PC-9 (cell line): Measurements from ENCODE around the gene TP53BP2. TPM values are rescaled to one million over a fixed set of nuclear protein-coding genes. Genes with fewer than 3 reads are reported as not detected.

Source experiments
- BruUV-seq: library from RNA; stranded (reverse); fragments of 400-500 nt; replicated peaks from 2 replicates; lab custom pipeline; 2021; lab: Mats Ljungman, UMichigan
- CTCF ChIA-PET: fragments of 300-600 bp; sonication (Branson Sonifier 250); formaldehyde crosslinking; loops from one replicate; lab custom pipeline; 2022; ENCODE audit warnings: antibody characterized with exemption; lab: Charles Lee
- POLR2A ChIA-PET: fragments of 300-600 bp; sonication (Branson Sonifier 250); formaldehyde crosslinking; loops from one replicate; lab custom pipeline; 2022; ENCODE audit warnings: antibody characterized with exemption; ENCODE audit not compliant: unreplicated experiment; lab: Charles Lee
- DNase-seq, 2 experiments: peaks; one replicate each; pipeline versions ENCODE4 v3.0.0 to v3.0.0-alpha.2; 2015 to 2022; ENCODE audit warnings: mixed read lengths in 1 of 2
- H2AFZ ChIP-seq: fragments of 200-600 bp; sonication (generic); 2 replicates; pipeline ENCODE4 v1.8.1; 2017; ENCODE audit warnings: antibody characterized with exemption
- H3F3A ChIP-seq: fragments of 200-600 bp; sonication (generic); 2 replicates; pipeline ENCODE4 v1.8.1; 2017; ENCODE audit warnings: antibody characterized with exemption, mild to moderate bottlenecking, low read depth; ENCODE audit not compliant: insufficient read depth
- H3K27ac ChIP-seq: fragments of 200-600 bp; sonication (generic); 2 replicates; pipeline ENCODE4 v1.6.1; 2016; ENCODE audit warnings: mixed run types
- H3K27me3 ChIP-seq: fragments of 200-600 bp; sonication (generic); 2 replicates; pipeline ENCODE4 v1.6.1; 2016; ENCODE audit warnings: low read depth, mixed run types; ENCODE audit not compliant: insufficient read depth
- H3K36me3 ChIP-seq: fragments of 200-600 bp; sonication (generic); 2 replicates; pipeline ENCODE4 v1.6.1; 2016; ENCODE audit warnings: low read depth, mixed run types
- H3K4me1 ChIP-seq: fragments of 200-600 bp; sonication (generic); replicated peaks from 2 replicates; pipeline ENCODE4 v1.6.1; 2016; ENCODE audit warnings: mixed run types; ENCODE audit not compliant: insufficient read depth
- H3K4me2 ChIP-seq: fragments of 200-600 bp; sonication (generic); 2 replicates; pipeline ENCODE4 v1.6.1; 2017; ENCODE audit warnings: mixed run types
- H3K4me3 ChIP-seq: fragments of 200-600 bp; sonication (generic); 2 replicates; pipeline ENCODE4 v1.6.1; 2016; ENCODE audit warnings: mixed run types
- H3K79me2 ChIP-seq: fragments of 200-600 bp; sonication (generic); 2 replicates; pipeline ENCODE4 v1.6.1; 2017; ENCODE audit warnings: low read depth, mixed run types
- H3K9me2 ChIP-seq: fragments of 200-600 bp; sonication (generic); 2 replicates; pipeline ENCODE4 v1.8.1; 2017; ENCODE audit warnings: mild to moderate bottlenecking; ENCODE audit not compliant: insufficient read depth
- H3K9me3 ChIP-seq: fragments of 200-600 bp; sonication (generic); 2 replicates; pipeline ENCODE4 v1.8.1; 2016; ENCODE audit warnings: low read depth; ENCODE audit not compliant: insufficient read depth
- H4K20me1 ChIP-seq: fragments of 200-600 bp; sonication (generic); 2 replicates; pipeline ENCODE4 v1.8.1; 2017; ENCODE audit not compliant: insufficient read depth
- EZH2 ChIP-seq: fragments of 200-600 bp; sonication (generic); IDR thresholded peaks from 2 replicates; pipeline ENCODE4 v1.8.0; 2017; ENCODE audit warnings: antibody characterized with exemption, low read depth
- intact Hi-C: fragments of 100-400 bp; cut with micrococcal nuclease; formaldehyde crosslinking; loops from one replicate; pipeline ENCODE4 v1.10.0; 2022; ENCODE audit not compliant: unreplicated experiment
- total RNA-seq: library from RNA; stranded (reverse); gene quantifications from 2 replicates; pipeline ENCODE4 v1.2.3, GENCODE V29; 2021
- TF ChIP-seq, protein P1 (sequence below): fragments of 200-600 bp; sonication (generic); conservative IDR thresholded peaks from 2 replicates; pipeline ENCODE4 v1.6.1; 2017; ENCODE audit warnings: mixed run types, antibody characterized with exemption, mild to moderate bottlenecking, moderate library complexity

The TP53BP2 gene
- total RNA-seq, 1 experiment from 2014 or later, result 63.1 TPM

DNA sequence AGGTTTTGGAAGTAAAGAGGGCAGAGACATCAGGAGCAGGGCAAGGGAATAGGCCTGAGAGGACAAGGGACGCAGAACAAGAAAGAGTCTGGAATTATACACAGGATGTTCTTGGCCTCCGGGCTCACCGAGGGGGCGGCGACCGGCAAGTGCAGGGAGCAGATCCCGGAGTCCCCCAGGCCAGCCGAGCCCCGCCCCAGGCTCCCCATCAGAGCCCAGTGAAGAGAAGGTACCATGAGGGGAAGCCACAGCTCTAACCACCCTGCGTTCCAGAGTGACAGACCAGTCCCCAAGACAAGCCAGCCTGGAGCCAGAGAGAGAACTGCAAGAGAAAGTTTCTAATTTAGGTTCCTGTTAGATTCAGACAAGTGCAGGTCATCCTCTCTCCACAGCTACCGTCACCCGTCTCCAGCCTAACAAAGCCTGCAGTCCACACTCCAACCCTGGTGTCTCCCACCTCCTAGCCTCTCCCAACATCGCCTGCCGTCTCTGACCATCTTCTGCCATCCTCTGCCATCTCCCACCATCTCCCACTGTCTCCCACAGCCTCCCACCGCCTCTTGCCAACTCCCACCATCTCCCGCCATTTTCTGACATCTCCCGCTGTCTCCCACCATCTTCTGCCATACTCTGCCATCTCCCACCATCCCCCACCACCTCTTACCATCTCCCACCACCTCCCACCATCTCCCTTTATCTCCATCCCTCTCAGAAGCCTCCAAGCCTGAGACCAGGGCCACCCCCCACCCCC lies 90.9 kb downstream of the TP53BP2 start:
- intact Hi-C loops, result no loop called here
- TF ChIP-seq EZH2, result no peak
- TF ChIP-seq, protein P1, sequence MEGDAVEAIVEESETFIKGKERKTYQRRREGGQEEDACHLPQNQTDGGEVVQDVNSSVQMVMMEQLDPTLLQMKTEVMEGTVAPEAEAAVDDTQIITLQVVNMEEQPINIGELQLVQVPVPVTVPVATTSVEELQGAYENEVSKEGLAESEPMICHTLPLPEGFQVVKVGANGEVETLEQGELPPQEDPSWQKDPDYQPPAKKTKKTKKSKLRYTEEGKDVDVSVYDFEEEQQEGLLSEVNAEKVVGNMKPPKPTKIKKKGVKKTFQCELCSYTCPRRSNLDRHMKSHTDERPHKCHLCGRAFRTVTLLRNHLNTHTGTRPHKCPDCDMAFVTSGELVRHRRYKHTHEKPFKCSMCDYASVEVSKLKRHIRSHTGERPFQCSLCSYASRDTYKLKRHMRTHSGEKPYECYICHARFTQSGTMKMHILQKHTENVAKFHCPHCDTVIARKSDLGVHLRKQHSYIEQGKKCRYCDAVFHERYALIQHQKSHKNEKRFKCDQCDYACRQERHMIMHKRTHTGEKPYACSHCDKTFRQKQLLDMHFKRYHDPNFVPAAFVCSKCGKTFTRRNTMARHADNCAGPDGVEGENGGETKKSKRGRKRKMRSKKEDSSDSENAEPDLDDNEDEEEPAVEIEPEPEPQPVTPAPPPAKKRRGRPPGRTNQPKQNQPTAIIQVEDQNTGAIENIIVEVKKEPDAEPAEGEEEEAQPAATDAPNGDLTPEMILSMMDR, result no peak
- Histone ChIP-seq H3K4me3 (no peak overlapping the region), H3K27me3 (no peaks in the 10 kb centered on the region), H3K36me3 (peaks cover 58% of the 10 kb centered on the region), H3K27ac (no peak overlapping the region), H4K20me1 (no peaks in the 10 kb centered on the region), H3K4me1 (no peaks in the 10 kb centered on the region), H3K79me2 (no peaks in the 10 kb centered on the region), H3K9me2 (no peaks in the 10 kb centered on the region), H3F3A (peaks cover 54% of the 10 kb centered on the region; the same call in 1 of the 2 replicates), H2AFZ (no peak overlapping the region), H3K9me3 (no peaks in the 10 kb centered on the region), H3K4me2 (no peak overlapping the region)
- BruUV-seq, result no TSS peak
- ChIA-PET POLR2A (no interaction called here), CTCF (no interaction called here)
- DNase-seq, result no peak

DNA sequence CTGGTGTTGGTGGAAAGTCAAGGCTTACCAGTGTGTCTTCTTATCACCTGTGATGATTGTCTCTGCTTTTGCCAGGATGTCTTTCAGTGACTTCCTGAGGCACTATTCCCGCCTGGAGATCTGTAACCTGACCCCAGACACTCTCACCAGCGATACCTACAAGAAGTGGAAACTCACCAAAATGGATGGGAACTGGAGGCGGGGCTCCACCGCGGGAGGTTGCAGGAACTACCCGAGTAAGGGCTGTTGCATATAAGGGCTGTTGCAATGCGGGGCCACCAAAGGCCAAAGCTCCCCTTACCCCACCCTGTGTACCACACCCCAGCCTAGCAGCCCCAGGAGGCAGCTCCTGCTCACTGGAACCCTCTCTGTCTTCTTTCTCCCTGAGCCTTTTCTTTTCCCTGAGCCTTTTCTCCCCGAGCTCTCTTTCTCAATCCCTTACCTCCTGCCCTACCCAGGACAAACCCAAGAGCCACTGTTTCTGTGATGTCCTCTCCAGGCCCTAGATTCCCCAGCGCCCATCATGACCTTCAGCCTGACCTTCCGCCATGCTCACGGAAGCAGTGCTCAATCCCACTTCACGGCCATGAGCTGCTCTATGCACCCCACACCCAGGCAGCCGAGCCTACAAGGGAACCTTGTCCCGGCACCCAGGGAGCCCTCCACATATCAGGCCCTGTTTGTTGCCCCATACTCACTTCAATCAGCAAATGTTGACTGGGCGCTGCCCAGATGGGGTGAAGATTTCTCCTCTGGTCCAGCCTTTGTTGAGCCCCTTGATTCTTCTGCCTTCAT lies 92.8 kb downstream of the TP53BP2 start:
- Histone ChIP-seq H3K36me3 (peaks cover 54% of the 10 kb centered on the region), H3K9me3 (no peaks in the 10 kb centered on the region), H3K4me2 (no peak overlapping the region), H3K4me1 (no peaks in the 10 kb centered on the region), H3F3A (peaks cover 42% of the 10 kb centered on the region; the same call in 1 of the 2 replicates), H3K4me3 (no peak overlapping the region), H2AFZ (no peak overlapping the region), H3K27ac (no peak overlapping the region), H3K9me2 (no peaks in the 10 kb centered on the region), H4K20me1 (no peaks in the 10 kb centered on the region), H3K79me2 (peaks cover 4% of the 10 kb centered on the region; the same call in 1 of the 2 replicates), H3K27me3 (no peaks in the 10 kb centered on the region)
- intact Hi-C loops, result no loop called here
- TF ChIP-seq, protein P1, result no peak
- no peak for TF ChIP-seq EZH2
- DNase-seq, result no peak
- POLR2A ChIA-PET, result interaction anchor here (0.7 kb wide), 2 partner anchors 47 to 581 kb away, joined by 3 to 6 read pairs; no protein-coding TSS in a partner anchor
- CTCF ChIA-PET, result interaction anchor here (0.6 kb wide), 1 partner anchor 60 kb away, joined by 4 read pairs; no protein-coding TSS in a partner anchor
- BruUV-seq, result no TSS peak

DNA sequence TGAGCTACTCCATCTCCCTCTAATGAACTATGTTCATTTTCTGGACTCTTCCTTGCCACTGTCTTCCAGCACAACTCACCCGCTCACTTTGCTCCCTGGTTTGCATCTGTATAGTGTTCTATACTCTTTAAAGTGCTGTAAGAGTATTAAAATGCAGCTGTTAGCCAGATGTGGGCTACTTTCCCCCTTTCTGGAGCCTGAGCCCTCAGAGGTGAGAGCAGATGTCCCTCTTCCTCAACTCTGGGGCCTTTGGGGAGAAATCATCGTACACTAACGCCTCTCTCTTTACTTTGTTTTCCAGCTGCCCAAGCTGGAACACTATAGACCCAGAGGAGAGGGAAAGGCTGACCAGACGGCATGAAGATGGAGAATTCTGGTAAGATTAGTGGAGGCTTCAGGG lies 94.1 kb downstream of the TP53BP2 start:
- BruUV-seq, result no TSS peak
- no peak for DNase-seq
- TF ChIP-seq EZH2, result no peak
- TF ChIP-seq, protein P1, result no peak

More for the DNA sequence above, 94.1 kb downstream of the TP53BP2 start:
- no peak overlapping the region for H3K4me3 ChIP-seq
- intact Hi-C loops, result no loop called here
- H3K27me3 ChIP-seq, result no peaks in the 10 kb centered on the region
- no peak overlapping the region for H3K4me2 ChIP-seq
- H3K27ac ChIP-seq, result no peak overlapping the region
- H3K9me2 ChIP-seq, result no peaks in the 10 kb centered on the region
- ChIA-PET CTCF (no interaction called here), POLR2A (interaction anchor here (0.5 to 0.6 kb wide), 2 partner anchors 43 to 85 kb away, joined by 4 read pairs; no protein-coding TSS in a partner anchor)
- H3F3A ChIP-seq, result peaks cover 54% of the 10 kb centered on the region; the same call in 1 of the 2 replicates
- H3K79me2 ChIP-seq, result peaks cover 4% of the 10 kb centered on the region; the same call in 1 of the 2 replicates
- no peaks in the 10 kb centered on the region for H3K4me1 ChIP-seq
- H2AFZ ChIP-seq, result no peak overlapping the region
- no peaks in the 10 kb centered on the region for H3K9me3 ChIP-seq
- H4K20me1 ChIP-seq, result no peaks in the 10 kb centered on the region
- peaks cover 59% of the 10 kb centered on the region for H3K36me3 ChIP-seq
